Measurements from ENCODE around the gene FAR2.

DNA sequence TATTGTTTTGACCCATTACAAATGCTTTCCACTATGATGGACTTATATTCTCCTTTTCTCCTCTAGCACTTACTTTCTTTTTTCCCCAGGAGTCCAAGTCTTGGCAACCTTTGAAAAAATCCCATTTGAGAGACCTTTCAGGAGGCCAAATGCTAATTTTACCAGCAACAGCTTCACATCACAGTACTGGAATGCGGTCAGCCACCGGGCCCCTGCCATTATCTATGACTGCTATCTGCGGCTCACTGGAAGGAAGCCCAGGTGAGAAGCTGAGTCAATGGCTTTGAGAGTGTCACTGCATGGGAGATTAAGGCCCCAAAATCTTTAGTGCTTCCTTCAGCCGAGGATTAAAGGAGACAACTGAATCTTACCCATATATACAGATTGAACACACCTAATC, 167.7 kb downstream of the FAR2 start:
- no peak for TF ChIP-seq SP1 (IDR thresholded peaks at IDR 0.05)
- no peak for TF ChIP-seq TARDBP (IDR thresholded peaks at IDR 0.05)
- no peak for TF ChIP-seq BHLHE40 (IDR thresholded peaks at IDR 0.05; ENCODE audit: borderline replicate concordance)
- no peak for TF ChIP-seq ARNT (IDR thresholded peaks at IDR 0.05)
- no peak for TF ChIP-seq FOXK2 (IDR thresholded peaks at IDR 0.05)
- TF ChIP-seq SUZ12 (IDR thresholded peaks at IDR 0.05): no peak
- TF ChIP-seq NFRKB (IDR thresholded peaks at IDR 0.05): no peak
- TF ChIP-seq LEF1 (IDR thresholded peaks at IDR 0.05; ENCODE audit: borderline replicate concordance): no peak
- TF ChIP-seq CTBP1 (IDR thresholded peaks at IDR 0.05; ENCODE audit: borderline replicate concordance): no peak

Measured in HEK293T (cell line).